Right atrium auricular region (tissue), 2 donors: ENCODE measurements around the gene SEC24D. TPM values are rescaled to one million over a fixed set of nuclear protein-coding genes. Genes with fewer than 3 reads are reported as not detected.
A peak's percentile ranks its signal among the peaks of the same experiment; 100 is the strongest.

ENCODE experiments used
- DNase-seq: peaks from one replicate; pipeline ENCODE4 v3.0.0-alpha.2; 2019; ENCODE audit warnings: low spot score
- H3K27ac ChIP-seq, 2 donors: fragments of 200-600 bp; sonication (generic); 1 replicate in 1 of 2; 2 replicates in 1 of 2; pipeline ENCODE4 v1.5.1; 2016 to 2019
- H3K27me3 ChIP-seq, 2 donors: fragments of 200-600 bp; sonication (generic); one replicate each; pipeline versions ENCODE4 v1.5.1 to v1.6.0; 2017 to 2019
- H3K36me3 ChIP-seq: fragments of 200-600 bp; sonication (generic); one replicate; pipeline ENCODE4 v1.5.1; 2016
- H3K4me1 ChIP-seq, 2 donors: fragments of 200-600 bp; sonication (generic); one replicate each; pipeline versions ENCODE4 v1.5.1 to v1.6.0; 2017 to 2019
- H3K4me3 ChIP-seq, 2 donors: fragments of 200-600 bp; sonication (generic); 1 replicate in 1 of 2; 2 replicates in 1 of 2; pipeline ENCODE4 v1.5.1; 2017 to 2019; ENCODE audit warnings: mild to moderate bottlenecking in 1 of 2, moderate library complexity in 1 of 2
- H3K9me3 ChIP-seq, 2 donors: fragments of 200-600 bp; sonication (generic); one replicate each; pipeline ENCODE4 v1.5.1; 2019
- total RNA-seq, 2 donors: library from RNA; depleted of rRNA; stranded (reverse); fragments of >200 nt; gene quantifications; one replicate each; pipeline ENCODE4 v1.1.0, GENCODE V29; 2016
- TF ChIP-seq, protein P1 (sequence below), 2 donors: fragments of 200-600 bp; sonication (generic); IDR thresholded peaks; one replicate each; pipeline ENCODE4 v1.5.1; 2019; ENCODE audit warnings: antibody characterized with exemption in 2 of 2

The SEC24D gene
- total RNA-seq, 2 donors from 2014 or later: 25.8 to 33.4 TPM

DNA sequence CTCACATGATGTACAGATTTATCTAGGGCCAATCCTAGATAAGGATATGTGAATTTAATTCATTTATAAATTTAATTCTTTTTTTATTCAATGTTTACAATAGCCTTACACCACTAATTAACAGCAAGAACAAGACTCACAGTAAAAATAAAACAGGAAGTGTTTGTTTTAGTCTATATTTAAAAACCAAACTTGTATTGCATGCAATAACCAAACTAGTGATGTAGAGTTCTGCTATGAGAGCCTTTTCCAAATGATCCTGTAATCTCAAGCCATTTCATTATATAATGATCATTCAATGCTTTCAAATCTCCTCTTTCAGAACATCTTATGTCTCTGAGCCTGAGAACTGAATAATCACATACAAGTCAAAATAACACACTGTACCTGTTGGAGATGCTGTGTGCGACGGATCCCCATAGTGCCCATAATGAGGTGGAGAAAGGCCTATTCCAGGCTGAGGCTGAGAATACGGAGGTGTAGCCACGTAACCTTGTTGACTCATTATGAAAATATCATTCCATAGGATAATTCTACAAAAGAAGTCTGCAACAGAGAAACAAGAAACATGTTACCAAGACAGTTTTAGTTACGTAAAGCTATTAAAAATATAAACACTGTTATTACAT lies 2.6 kb downstream of the SEC24D start:
- H3K4me1 ChIP-seq: peaks cover 0 to 56% of the 10 kb centered on the region in 2 donors
- H3K4me3 ChIP-seq: peak overlapping the region in 1 of 2 donors; percentile 2
- H3K36me3 ChIP-seq: peaks cover 39% of the 10 kb centered on the region
- no peak for DNase-seq
- no peak overlapping the region for H3K27ac ChIP-seq
- TF ChIP-seq, protein P1, sequence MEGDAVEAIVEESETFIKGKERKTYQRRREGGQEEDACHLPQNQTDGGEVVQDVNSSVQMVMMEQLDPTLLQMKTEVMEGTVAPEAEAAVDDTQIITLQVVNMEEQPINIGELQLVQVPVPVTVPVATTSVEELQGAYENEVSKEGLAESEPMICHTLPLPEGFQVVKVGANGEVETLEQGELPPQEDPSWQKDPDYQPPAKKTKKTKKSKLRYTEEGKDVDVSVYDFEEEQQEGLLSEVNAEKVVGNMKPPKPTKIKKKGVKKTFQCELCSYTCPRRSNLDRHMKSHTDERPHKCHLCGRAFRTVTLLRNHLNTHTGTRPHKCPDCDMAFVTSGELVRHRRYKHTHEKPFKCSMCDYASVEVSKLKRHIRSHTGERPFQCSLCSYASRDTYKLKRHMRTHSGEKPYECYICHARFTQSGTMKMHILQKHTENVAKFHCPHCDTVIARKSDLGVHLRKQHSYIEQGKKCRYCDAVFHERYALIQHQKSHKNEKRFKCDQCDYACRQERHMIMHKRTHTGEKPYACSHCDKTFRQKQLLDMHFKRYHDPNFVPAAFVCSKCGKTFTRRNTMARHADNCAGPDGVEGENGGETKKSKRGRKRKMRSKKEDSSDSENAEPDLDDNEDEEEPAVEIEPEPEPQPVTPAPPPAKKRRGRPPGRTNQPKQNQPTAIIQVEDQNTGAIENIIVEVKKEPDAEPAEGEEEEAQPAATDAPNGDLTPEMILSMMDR (IDR thresholded peaks at IDR 0.05): no peak
- no peaks in the 10 kb centered on the region for H3K9me3 ChIP-seq
- no peaks in the 10 kb centered on the region for H3K27me3 ChIP-seq

DNA sequence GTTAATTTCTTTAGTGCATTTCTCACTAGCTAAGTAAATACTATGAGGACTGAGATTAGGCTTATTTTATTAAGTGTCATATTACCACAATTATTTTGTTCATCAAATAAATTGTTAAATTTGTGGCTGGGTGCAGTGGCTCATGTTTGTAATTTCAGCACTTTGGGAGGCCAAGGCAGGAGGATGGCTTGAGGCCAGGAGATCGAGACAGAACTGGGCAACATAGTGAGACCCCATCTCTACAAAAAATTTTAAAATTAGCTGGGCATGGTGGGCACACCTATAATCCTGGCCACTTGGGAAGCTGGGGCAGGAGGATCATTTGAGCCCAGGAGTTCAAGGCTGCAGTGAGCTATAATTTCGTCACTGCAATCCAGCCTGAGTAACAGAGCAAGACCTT lies 6.8 kb downstream of the SEC24D start:
- H3K4me3 ChIP-seq: no peak overlapping the region
- TF ChIP-seq, protein P1 (IDR thresholded peaks at IDR 0.05): no peak
- H3K36me3 ChIP-seq: peaks cover 43% of the 10 kb centered on the region
- H3K9me3 ChIP-seq: no peaks in the 10 kb centered on the region
- H3K27me3 ChIP-seq: no peaks in the 10 kb centered on the region
- H3K4me1 ChIP-seq: peaks cover 0 to 72% of the 10 kb centered on the region in 2 donors
- DNase-seq: no peak
- no peak overlapping the region for H3K27ac ChIP-seq

DNA sequence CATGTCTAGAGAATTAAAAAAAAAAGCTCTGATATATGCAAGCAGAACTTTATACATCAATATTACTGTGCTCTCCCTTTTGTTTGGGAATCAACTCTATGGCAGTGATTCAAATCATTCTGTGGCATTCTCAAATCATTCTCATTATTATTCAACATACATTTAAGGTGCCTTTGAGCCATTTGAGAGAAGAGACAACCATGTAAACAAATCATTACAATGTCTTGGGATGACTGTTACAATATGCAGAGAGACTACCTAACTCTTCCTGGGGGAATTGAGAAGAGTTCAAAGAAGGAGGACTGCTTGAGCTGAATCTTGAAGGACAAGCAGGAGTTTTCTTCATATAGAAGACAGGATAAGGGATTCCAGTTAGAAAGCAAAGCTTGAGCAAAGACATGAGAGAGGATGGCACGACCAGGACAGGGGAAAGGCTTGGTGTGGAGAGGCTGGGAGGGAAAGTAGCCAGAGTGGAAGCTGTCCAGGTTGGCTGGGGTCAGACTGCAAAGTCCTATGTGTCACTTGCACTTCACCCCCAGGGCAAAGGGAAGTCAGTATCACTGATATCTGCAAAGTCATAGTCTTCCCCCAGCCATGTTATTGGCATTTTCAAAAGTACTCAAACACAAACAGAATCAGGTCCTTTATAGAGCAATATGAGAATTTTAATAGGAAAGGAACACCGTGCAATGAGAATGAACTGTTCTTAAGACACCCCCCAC lies 9.0 kb downstream of the SEC24D start:
- H3K36me3 ChIP-seq: peaks cover 42% of the 10 kb centered on the region

DNA sequence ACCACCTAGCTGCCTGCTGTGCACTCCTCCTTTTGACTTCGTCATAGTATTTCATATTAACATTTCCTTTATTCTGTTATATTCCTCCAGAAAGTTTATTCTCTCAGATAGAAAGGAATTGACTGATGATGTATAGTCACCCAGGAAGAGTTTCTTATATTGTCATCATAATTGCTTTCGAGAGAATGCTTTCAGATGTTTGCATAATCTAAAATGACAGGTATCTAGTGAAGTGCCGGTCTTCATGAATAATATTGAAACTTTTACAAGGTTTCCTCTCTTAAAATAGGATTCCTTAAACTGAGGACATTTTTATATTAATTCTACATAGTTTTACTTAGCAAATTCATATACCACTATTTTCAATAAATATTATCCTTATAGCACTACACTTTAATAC lies 10.1 kb downstream of the SEC24D start:
- H3K9me3 ChIP-seq: no peaks in the 10 kb centered on the region
- peaks cover 31% of the 10 kb centered on the region for H3K36me3 ChIP-seq
- no peak overlapping the region for H3K27ac ChIP-seq
- H3K4me3 ChIP-seq: no peak overlapping the region
- DNase-seq: no peak
- TF ChIP-seq, protein P1 (IDR thresholded peaks at IDR 0.05): no peak
- H3K27me3 ChIP-seq: no peaks in the 10 kb centered on the region
- peaks cover 0 to 71% of the 10 kb centered on the region in 2 donors for H3K4me1 ChIP-seq

More for the DNA sequence above, 9.0 kb downstream of the SEC24D start:
- DNase-seq: no peak
- TF ChIP-seq, protein P1 (IDR thresholded peaks at IDR 0.05): no peak
- Histone ChIP-seq H3K27ac (no peak overlapping the region), H3K9me3 (no peaks in the 10 kb centered on the region), H3K4me1 (peaks cover 0 to 73% of the 10 kb centered on the region in 2 donors), H3K27me3 (no peaks in the 10 kb centered on the region), H3K4me3 (no peak overlapping the region)

DNA sequence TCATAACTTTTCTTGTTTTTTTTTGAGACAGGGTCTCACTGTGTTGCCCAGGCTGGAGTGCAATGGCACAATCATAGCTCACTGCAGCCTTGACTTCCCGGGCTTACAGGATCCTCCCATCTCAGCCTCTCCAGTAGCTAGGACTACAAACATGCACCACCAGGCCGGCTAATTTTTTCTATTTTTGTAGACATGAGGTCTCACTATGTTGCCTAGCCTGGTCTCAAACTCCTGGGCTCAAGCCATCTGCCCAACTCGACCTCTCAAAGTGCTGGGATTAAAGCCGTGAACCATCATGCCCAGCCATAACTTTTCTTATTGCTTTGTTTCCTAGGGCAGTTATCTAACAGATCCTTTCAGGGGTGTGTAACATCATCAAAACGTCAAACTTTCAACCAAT lies 11.8 kb downstream of the SEC24D start:
- TF ChIP-seq, protein P1 (IDR thresholded peaks at IDR 0.05): no peak
- H3K4me1 ChIP-seq: peaks cover 0 to 63% of the 10 kb centered on the region in 2 donors
- H3K9me3 ChIP-seq: no peaks in the 10 kb centered on the region
- no peak for DNase-seq
- no peak overlapping the region for H3K27ac ChIP-seq
- no peak overlapping the region for H3K4me3 ChIP-seq
- H3K27me3 ChIP-seq: no peaks in the 10 kb centered on the region
- H3K36me3 ChIP-seq: peaks cover 28% of the 10 kb centered on the region
